Superior temporal gyrus (tissue), 1 donor: ENCODE results near the gene CELSR1.

Experiments
- DNase-seq: peaks from one replicate; pipeline ENCODE4 v3.0.0-alpha.2; 2016; ENCODE audit errors: extremely low spot score

The CELSR1 gene

GRCh38 chr22:46574993-46575910 is 37.8 kb upstream of the CELSR1 start:
- no peak for DNase-seq

GRCh38 chr22:46574438-46574992 is 37.1 kb upstream of the CELSR1 start:
- DNase-seq: no peak

- no peak for DNase-seq
These were observed 36.5 kb upstream of the CELSR1 start for GRCh38 chr22:46573781-46574437.

GRCh38 chr22:46572911-46573780 is 35.7 kb upstream of the CELSR1 start:
- DNase-seq: no peak

- DNase-seq: no peak
These were observed 34.3 kb upstream of the CELSR1 start for GRCh38 chr22:46571642-46572250.

GRCh38 chr22:46569848-46570695 is 32.7 kb upstream of the CELSR1 start:
- no peak for DNase-seq

GRCh38 chr22:46569055-46569847 is 31.8 kb upstream of the CELSR1 start:
- no peak for DNase-seq

GRCh38 chr22:46568102-46568809 is 30.8 kb upstream of the CELSR1 start:
- DNase-seq: no peak

- DNase-seq: no peak
These were observed 30.1 kb upstream of the CELSR1 start for GRCh38 chr22:46567471-46567870.

- no peak for DNase-seq
These were observed 26.8 kb upstream of the CELSR1 start for GRCh38 chr22:46564084-46564714.

GRCh38 chr22:46563381-46564083 is 26.1 kb upstream of the CELSR1 start:
- DNase-seq: peak; percentile 56

GRCh38 chr22:46561435-46561905 is 24.1 kb upstream of the CELSR1 start:
- no peak for DNase-seq

GRCh38 chr22:46560696-46561295 is 23.4 kb upstream of the CELSR1 start:
- no peak for DNase-seq

GRCh38 chr22:46557736-46558480 is 20.5 kb upstream of the CELSR1 start:
- no peak for DNase-seq

- no peak for DNase-seq
These were observed 19.4 kb upstream of the CELSR1 start for GRCh38 chr22:46556775-46557174.

- no peak for DNase-seq
These were observed 15.8 kb upstream of the CELSR1 start for GRCh38 chr22:46553189-46553588.

- no peak for DNase-seq
These were observed 14.6 kb upstream of the CELSR1 start for GRCh38 chr22:46551996-46552395.
